IgD-negative memory B cell (primary cell): Measurements from ENCODE around the gene MRPL21. TPM values are rescaled to one million over a fixed set of nuclear protein-coding genes. Genes with fewer than 3 reads are reported as not detected.

Experiments used
- H3K27ac Mint-ChIP-seq, 3 donors: one replicate each; pipeline ENCODE4 v1.8.0; 2020 to 2022; ENCODE audit warnings: mild to moderate bottlenecking in 3 of 3, mixed read lengths in 3 of 3, moderate library complexity in 1 of 3
- H3K27me3 Mint-ChIP-seq: one replicate; pipeline ENCODE4 v1.8.0; 2021; ENCODE audit warnings: mixed read lengths
- H3K36me3 Mint-ChIP-seq: one replicate; pipeline ENCODE4 v1.8.0; 2020; ENCODE audit warnings: mild to moderate bottlenecking, mixed read lengths
- H3K4me1 Mint-ChIP-seq, 3 donors: one replicate each; pipeline ENCODE4 v1.8.0; 2020 to 2022; ENCODE audit warnings: mixed read lengths in 3 of 3, mild to moderate bottlenecking in 1 of 3
- H3K4me3 Mint-ChIP-seq, 4 donors: one replicate each; pipeline ENCODE4 v1.8.0; 2020 to 2022; ENCODE audit warnings: mild to moderate bottlenecking in 4 of 4, mixed read lengths in 4 of 4, moderate library complexity in 3 of 4
- H3K9me3 Mint-ChIP-seq, 3 donors: one replicate each; pipeline ENCODE4 v1.8.0; 2020 to 2021; ENCODE audit warnings: mixed read lengths in 3 of 3, mild to moderate bottlenecking in 1 of 3
- polyA plus RNA-seq: library from polyadenylated mRNA; unstranded; fragments of 300-500 nt; fragmentation: Illumina TruSeq; gene quantifications from one replicate; pipeline ENCODE4 v1.2.3, GENCODE V29; 2021

MRPL21 gene
- polyA plus RNA-seq, 1 donor from 2014 or later: 108 TPM

DNA sequence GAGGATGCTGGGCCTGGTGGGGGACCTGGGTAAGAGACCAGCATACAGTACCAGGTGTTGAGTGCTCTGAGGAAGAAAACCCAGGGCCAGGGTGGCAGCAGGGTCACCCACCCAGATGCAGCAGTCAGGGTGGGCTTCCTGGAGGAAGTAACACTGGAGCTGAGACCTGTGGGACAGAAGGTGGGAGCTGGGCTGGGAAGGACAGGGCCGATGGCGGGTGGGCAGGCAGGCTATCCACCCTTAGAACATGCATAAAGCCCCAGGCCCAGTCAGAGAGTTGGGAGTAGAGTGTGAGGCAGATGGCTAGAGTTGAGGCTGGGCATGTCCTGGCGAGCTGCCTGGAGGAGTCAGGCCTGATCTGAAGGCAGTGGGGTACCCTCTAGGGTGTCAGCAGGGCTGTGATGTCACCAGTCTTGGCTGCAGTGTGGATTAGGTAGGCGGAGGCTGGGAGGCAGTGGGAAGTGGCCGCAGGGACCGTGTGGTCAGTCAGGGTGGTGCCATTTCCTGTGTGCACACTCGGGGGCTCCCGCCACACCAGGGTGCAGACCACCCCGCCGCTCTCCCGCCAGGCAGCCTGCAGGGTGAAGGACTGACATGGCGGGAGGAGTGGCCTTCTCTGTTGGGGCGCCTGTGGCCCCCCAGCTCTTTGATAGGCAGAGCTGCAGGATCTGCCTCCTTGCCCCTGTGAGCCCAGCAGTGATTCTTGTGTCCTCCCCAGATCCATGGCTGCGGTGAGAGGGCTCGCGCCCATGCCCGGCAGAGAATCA is 35.4 kb upstream of the MRPL21 start:
- H3K4me3 Mint-ChIP-seq: no peak overlapping the region
- no peak overlapping the region for H3K27ac Mint-ChIP-seq
- no peaks in the 10 kb centered on the region for H3K27me3 Mint-ChIP-seq
- H3K36me3 Mint-ChIP-seq: no peaks in the 10 kb centered on the region
- H3K4me1 Mint-ChIP-seq: no peaks in the 10 kb centered on the region
- H3K9me3 Mint-ChIP-seq: no peaks in the 10 kb centered on the region

DNA sequence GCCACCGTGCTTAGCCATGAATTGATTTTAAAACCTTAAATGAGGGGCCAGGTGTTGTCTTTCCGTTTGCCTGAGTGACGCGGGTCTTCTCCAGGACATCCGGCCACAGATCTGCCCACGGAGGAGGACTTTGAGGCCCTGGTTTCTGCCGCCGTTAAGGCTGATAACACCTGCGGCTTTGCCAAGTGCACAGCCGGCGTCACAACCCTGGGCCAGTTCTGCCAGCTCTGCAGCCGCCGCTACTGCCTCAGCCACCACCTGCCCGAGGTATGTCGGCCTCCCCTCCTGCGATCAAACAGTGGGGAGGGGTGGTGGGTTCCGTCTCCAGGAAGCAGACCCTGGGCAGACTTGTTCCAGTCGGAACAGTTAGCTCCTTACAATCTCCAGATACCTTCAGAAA is 34.5 kb upstream of the MRPL21 start:
- Mint-ChIP-seq H3K4me3 (no peak overlapping the region), H3K27me3 (no peaks in the 10 kb centered on the region), H3K9me3 (no peaks in the 10 kb centered on the region), H3K36me3 (no peaks in the 10 kb centered on the region), H3K27ac (no peak overlapping the region), H3K4me1 (no peaks in the 10 kb centered on the region)

- H3K27me3 Mint-ChIP-seq: no peaks in the 10 kb centered on the region
- H3K36me3 Mint-ChIP-seq: no peaks in the 10 kb centered on the region
- no peak overlapping the region for H3K27ac Mint-ChIP-seq
- no peaks in the 10 kb centered on the region for H3K9me3 Mint-ChIP-seq
- H3K4me1 Mint-ChIP-seq: no peaks in the 10 kb centered on the region
- H3K4me3 Mint-ChIP-seq: no peak overlapping the region
Measured at GRCh38 chr11:68936676-68937620, 33.3 kb upstream of the MRPL21 start.

GRCh38 chr11:68936358-68936636 is 32.7 kb upstream of the MRPL21 start:
- H3K36me3 Mint-ChIP-seq: peaks cover 1% of the 10 kb centered on the region
- H3K27ac Mint-ChIP-seq: no peak overlapping the region
- H3K9me3 Mint-ChIP-seq: no peaks in the 10 kb centered on the region
- no peaks in the 10 kb centered on the region for H3K27me3 Mint-ChIP-seq
- H3K4me1 Mint-ChIP-seq: no peaks in the 10 kb centered on the region
- H3K4me3 Mint-ChIP-seq: no peak overlapping the region

GRCh38 chr11:68935516-68936357 is 32.1 kb upstream of the MRPL21 start:
- H3K27me3 Mint-ChIP-seq: no peaks in the 10 kb centered on the region
- H3K4me1 Mint-ChIP-seq: no peaks in the 10 kb centered on the region
- H3K9me3 Mint-ChIP-seq: no peaks in the 10 kb centered on the region
- no peak overlapping the region for H3K4me3 Mint-ChIP-seq
- H3K36me3 Mint-ChIP-seq: peaks cover 1% of the 10 kb centered on the region
- H3K27ac Mint-ChIP-seq: peak overlapping the region in 1 of 3 donors; percentile 82

GRCh38 chr11:68935066-68935465 is 31.4 kb upstream of the MRPL21 start:
- Mint-ChIP-seq H3K36me3 (peaks cover 7% of the 10 kb centered on the region), H3K4me1 (no peaks in the 10 kb centered on the region), H3K4me3 (no peak overlapping the region), H3K27me3 (no peaks in the 10 kb centered on the region), H3K9me3 (no peaks in the 10 kb centered on the region), H3K27ac (peak overlapping the region in 1 of 3 donors; percentile 82)

DNA sequence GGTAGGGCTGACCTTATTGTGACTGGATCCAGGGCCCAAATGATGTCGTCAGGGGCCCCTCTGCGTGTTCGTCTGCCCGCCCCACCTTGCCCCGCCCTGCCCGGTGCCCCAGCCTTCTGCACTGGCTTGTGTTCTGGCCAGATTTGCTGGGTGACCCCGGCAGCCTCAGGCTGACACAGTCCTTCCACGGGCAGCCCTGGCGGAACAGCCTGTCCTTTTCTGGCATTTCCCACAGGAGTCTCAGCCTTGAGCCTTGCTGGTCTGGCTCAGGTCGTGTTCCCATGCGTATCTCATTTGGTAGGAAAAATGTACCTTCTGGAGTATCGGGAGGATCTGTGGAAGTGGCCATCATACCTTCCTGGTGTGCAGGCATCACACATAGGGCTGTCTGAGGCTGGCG is 31.0 kb upstream of the MRPL21 start:
- Mint-ChIP-seq H3K9me3 (no peaks in the 10 kb centered on the region), H3K27ac (no peak overlapping the region), H3K4me1 (no peaks in the 10 kb centered on the region), H3K4me3 (no peak overlapping the region), H3K36me3 (peaks cover 9% of the 10 kb centered on the region), H3K27me3 (no peaks in the 10 kb centered on the region)

DNA sequence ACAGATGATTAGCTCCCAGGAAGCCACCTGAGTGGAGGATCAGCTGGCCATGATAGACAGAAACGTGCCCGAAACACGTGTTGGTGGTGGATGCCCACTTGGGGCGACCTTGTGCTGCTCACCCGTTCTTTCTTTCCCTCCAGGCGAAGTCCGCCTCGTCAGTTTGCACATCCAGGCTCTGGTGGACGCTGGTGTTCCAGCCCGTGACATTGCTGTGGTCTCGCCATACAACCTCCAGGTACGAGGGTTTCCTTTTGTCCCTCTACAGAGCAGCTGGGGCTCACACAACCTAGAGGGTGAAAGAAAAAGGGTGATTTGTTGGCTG is 30.7 kb upstream of the MRPL21 start:
- Mint-ChIP-seq H3K36me3 (peaks cover 10% of the 10 kb centered on the region), H3K4me1 (no peaks in the 10 kb centered on the region), H3K4me3 (no peak overlapping the region), H3K27me3 (no peaks in the 10 kb centered on the region), H3K9me3 (no peaks in the 10 kb centered on the region), H3K27ac (no peak overlapping the region)

GRCh38 chr11:68933605-68934320 is 30.1 kb upstream of the MRPL21 start:
- no peaks in the 10 kb centered on the region for H3K27me3 Mint-ChIP-seq
- H3K9me3 Mint-ChIP-seq: no peaks in the 10 kb centered on the region
- no peak overlapping the region for H3K27ac Mint-ChIP-seq
- no peaks in the 10 kb centered on the region for H3K4me1 Mint-ChIP-seq
- peaks cover 13% of the 10 kb centered on the region for H3K36me3 Mint-ChIP-seq
- no peak overlapping the region for H3K4me3 Mint-ChIP-seq

DNA sequence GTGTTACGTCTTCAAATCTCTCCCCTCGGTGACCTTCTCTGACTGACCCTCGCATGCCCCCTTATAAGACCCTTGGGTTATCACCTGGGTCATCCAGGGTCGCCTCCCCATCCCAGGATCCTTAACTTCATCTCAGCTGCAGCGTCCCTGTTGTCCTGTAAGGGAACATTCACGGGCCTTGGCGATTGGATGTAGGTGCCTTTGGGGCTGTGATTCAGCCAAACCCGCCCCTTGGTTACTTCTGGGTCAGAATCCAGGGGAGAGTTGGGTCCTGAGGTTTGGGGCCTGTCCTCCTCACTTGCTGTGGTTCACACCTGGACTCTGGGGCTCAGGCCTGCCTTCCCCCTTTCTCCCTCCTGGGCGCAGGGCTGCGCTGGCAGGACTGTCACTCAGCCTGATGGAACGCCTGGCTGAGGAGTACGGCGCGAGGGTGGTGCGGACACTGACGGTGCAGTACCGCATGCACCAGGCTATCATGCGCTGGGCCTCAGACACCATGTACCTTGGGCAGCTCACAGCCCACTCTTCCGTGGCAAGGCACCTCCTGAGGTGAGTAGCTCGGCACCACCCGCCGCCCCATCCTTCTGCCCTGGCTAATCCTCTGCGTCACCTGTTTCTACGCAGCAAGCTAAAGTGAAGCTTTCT is 29.4 kb upstream of the MRPL21 start:
- H3K9me3 Mint-ChIP-seq: no peaks in the 10 kb centered on the region
- no peak overlapping the region for H3K4me3 Mint-ChIP-seq
- H3K27ac Mint-ChIP-seq: no peak overlapping the region
- peaks cover 14% of the 10 kb centered on the region for H3K36me3 Mint-ChIP-seq
- no peaks in the 10 kb centered on the region for H3K4me1 Mint-ChIP-seq
- H3K27me3 Mint-ChIP-seq: no peaks in the 10 kb centered on the region

GRCh38 chr11:68932358-68932757 is 28.7 kb upstream of the MRPL21 start:
- H3K4me3 Mint-ChIP-seq: no peak overlapping the region
- H3K27ac Mint-ChIP-seq: no peak overlapping the region
- no peaks in the 10 kb centered on the region for H3K27me3 Mint-ChIP-seq
- peaks cover 14% of the 10 kb centered on the region for H3K36me3 Mint-ChIP-seq
- H3K4me1 Mint-ChIP-seq: peaks cover 2 to 4% (median 2%) of the 10 kb centered on the region in 3 donors
- no peaks in the 10 kb centered on the region for H3K9me3 Mint-ChIP-seq

- peaks cover 0 to 2% (median 0%) of the 10 kb centered on the region in 3 donors for H3K9me3 Mint-ChIP-seq
- H3K4me3 Mint-ChIP-seq: no peak overlapping the region
- H3K27ac Mint-ChIP-seq: no peak overlapping the region
- peaks cover 6 to 8% (median 7%) of the 10 kb centered on the region in 3 donors for H3K4me1 Mint-ChIP-seq
- no peaks in the 10 kb centered on the region for H3K27me3 Mint-ChIP-seq
- H3K36me3 Mint-ChIP-seq: peaks cover 18% of the 10 kb centered on the region
Measured at GRCh38 chr11:68931911-68932310, 28.3 kb upstream of the MRPL21 start.

- Mint-ChIP-seq H3K27me3 (no peaks in the 10 kb centered on the region), H3K9me3 (peaks cover 0 to 5% (median 0%) of the 10 kb centered on the region in 3 donors), H3K27ac (no peak overlapping the region), H3K4me1 (peaks cover 6 to 10% (median 7%) of the 10 kb centered on the region in 3 donors), H3K36me3 (peaks cover 20% of the 10 kb centered on the region), H3K4me3 (no peak overlapping the region)
Measured at GRCh38 chr11:68930991-68931855, 27.6 kb upstream of the MRPL21 start.
